HTR-8/SVneo (cell line): Measurements from ENCODE around the gene CFDP1.

Experiments
- DNase-seq: peaks from one replicate; pipeline ENCODE4 v3.0.0; 2011; ENCODE audit warnings: low spot score, mixed read lengths; ENCODE audit not compliant: insufficient read length
- FAIRE-seq: peaks from 2 replicates; lab custom pipeline; 2011; peaks lifted over from hg19 to GRCh38; lab: Jason Lieb, UNC

Gene CFDP1

DNA sequence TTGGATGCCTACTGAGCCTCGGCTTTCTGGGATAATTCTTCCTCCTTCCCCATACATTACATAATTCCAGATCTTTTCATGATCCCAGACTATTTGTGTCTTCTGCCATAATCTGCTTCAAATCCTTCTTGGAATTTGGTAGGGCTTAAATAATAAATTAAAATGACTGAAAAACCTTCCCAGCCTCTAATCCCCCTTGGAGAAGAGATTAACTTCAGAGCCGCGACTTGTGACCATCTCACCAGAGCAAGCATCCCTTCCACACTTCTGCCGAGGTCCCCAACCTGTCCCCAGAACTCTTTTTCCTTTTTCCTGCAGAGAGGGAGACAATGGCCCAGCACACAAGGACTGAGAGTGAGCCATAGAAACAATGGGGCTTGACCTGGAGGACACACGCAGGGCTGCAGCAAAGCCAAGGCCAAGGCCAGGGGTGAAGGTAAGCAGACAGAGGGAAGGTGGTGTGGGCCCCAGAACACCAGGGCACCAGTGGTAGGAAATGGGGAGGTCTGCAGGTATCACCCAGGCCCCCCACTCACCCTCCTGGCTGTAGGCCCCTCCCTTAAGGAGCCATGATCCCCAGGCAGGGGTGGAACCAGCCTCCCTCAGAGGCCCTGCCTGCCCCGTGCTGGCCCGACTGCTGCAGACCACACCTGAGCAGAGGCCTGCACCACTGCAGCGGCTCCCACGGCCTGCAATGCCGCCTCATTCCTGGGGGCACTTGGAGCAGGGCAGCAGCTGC lies 172.3 kb downstream of the CFDP1 start:
- no peak for DNase-seq
- no peak for FAIRE-seq

GRCh38 chr16:75258807-75259141 lies 174.5 kb downstream of the CFDP1 start:
- no peak for FAIRE-seq
- no peak for DNase-seq

DNA sequence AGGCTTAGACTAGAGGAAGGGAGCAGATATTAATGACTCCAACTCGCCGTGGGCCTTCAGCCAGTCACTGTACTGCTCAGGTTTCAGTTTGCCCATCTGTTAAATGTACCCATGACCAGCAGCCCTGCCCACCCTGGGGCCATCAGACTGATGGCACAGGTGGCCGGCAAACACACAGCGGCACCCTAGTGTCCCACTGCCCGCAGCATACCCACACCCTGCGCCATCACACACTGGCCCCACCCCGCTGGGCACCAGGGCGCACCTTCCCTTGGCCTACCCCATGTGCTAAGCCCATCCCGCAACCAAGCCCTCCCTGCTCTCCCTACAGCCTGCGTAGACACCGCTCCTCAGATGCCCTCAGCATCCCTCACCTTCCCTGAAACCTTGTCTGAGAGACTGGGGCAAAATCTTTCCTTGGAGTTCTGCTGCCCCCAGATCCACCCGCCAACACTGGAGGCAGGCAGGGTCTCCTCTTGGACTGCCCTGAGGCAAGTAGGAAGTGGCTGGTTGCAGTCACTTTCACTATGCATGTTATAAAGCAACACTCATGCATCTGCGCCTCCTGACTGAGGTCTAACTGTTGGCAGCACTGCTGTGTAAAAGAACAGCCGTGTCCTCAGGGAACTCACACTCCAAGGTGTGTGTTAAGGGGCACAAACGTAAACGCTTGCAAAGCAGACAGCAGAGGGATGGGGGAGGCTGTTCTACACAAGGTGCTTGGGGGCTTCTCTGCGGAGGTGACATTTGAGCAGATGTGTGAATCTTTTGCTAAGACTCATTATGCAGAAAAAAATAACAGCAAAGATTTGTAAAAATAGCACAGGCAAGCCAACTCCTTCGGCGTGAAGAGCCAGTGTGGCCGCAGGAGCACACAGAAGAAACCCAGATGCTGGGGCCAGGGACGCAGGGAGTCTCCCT lies 175.2 kb downstream of the CFDP1 start:
- peak; percentile 93 for FAIRE-seq

GRCh38 chr16:75256696-75257343 lies 176.5 kb downstream of the CFDP1 start:
- peak; percentile 42 for FAIRE-seq
- DNase-seq: no peak

More for the DNA sequence above, 175.2 kb downstream of the CFDP1 start:
- DNase-seq: no peak

GRCh38 chr16:75256059-75256571 lies 177.2 kb downstream of the CFDP1 start:
- DNase-seq (no peak), FAIRE-seq (peak; percentile 74)

GRCh38 chr16:75254359-75254837 lies 178.9 kb downstream of the CFDP1 start:
- FAIRE-seq (peak; percentile 100), DNase-seq (peak; percentile 95)

- peak; percentile 99 for FAIRE-seq
- DNase-seq: peak; percentile 83
Measured at GRCh38 chr16:75252946-75253911, 180.1 kb downstream of the CFDP1 start.

- DNase-seq (no peak), FAIRE-seq (no peak)
Measured at GRCh38 chr16:75252049-75252864, 181.0 kb downstream of the CFDP1 start.

GRCh38 chr16:75251280-75252048 lies 181.8 kb downstream of the CFDP1 start, which contains the start of gene BCAR1:
Gene BCAR1 (minus strand): TSS chr16:75251624. CDS start chr16:75251482, 142 bp downstream.
- FAIRE-seq (peak; percentile 99), DNase-seq (peak; percentile 83)

GRCh38 chr16:75250809-75251279 lies 182.5 kb downstream of the CFDP1 start:
- no peak for FAIRE-seq
- no peak for DNase-seq

- FAIRE-seq: peak; percentile 67
- DNase-seq: no peak
Measured at GRCh38 chr16:75250089-75250808, 183.1 kb downstream of the CFDP1 start.

- FAIRE-seq (no peak), DNase-seq (no peak)
Measured at GRCh38 chr16:75249441-75249840, 183.9 kb downstream of the CFDP1 start.

DNA sequence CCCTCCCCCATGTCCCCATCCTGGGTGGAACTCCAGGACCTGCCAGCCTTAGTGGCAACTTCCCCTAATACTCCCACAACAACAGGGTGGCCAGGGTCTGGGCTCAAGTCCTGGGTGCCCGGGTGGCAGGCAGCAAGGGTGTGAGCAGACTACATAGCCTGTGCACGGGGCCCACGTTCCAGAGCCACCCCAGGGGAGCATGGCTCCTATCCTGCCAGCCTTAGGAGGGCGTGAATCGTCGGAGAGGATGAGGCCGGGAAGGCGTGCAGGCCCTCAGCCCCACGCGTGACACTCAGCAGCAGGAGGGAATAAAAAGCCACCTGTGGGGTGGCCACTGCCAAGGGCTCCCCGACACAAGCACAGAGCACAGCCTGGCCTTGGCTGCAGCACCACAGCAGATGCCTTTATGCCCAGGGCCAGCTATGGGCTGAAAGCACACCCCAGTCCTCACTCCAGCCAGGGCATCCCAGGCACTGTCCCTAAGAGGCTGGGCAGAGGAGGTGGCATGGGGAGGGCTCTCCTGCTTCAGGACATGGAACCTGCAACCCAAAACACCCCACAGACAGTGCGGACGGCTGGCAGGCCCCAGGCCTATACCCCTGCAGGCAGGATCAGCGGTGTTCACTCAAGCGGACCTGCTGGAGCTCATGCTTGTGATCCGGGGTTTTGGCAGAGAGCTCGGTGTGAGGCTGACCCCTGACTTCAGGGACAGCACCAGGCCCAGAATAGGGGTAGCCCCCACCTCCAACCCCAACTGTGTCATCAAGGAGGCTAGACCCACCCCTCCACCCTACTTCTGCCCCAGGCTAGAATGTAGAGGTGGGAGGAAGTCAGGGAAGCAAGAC lies 184.5 kb downstream of the CFDP1 start:
- FAIRE-seq (peak; percentile 20), DNase-seq (no peak)

GRCh38 chr16:75248142-75248535 lies 185.2 kb downstream of the CFDP1 start:
- no peak for FAIRE-seq

DNA sequence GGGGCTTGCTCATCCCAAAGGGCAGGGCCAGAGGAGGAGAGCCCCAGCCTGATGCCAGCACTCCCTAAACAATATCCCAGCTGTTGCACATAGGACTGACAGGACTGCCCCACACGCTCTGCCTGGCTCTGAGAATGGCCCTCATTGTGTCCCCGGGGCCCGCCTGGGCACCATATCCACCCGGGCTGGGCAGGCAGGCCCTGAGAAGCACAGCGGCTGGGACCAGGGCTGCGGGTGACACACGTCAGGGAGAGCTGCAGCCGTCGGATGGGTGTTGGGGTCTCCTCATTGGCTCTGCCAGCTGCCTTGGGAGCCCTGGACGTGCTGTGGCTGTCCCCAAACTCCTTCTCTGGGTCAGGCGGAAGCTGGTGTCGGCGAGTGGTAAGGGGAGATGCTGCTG lies 186.1 kb downstream of the CFDP1 start:
- no peak for DNase-seq
- FAIRE-seq: no peak

More at GRCh38 chr16:75248142-75248535, 185.2 kb downstream of the CFDP1 start:
- DNase-seq: no peak
